ENCODE measurements around the gene PGAP2. TPM values are rescaled to one million over a fixed set of nuclear protein-coding genes. Genes with fewer than 3 reads are reported as not detected.

PGAP2 gene
- polyA plus RNA-seq, 1 donor (not counting 4 experiments of a cell fraction or from before 2014, with no cell fraction given) = 37.3 TPM

DNA sequence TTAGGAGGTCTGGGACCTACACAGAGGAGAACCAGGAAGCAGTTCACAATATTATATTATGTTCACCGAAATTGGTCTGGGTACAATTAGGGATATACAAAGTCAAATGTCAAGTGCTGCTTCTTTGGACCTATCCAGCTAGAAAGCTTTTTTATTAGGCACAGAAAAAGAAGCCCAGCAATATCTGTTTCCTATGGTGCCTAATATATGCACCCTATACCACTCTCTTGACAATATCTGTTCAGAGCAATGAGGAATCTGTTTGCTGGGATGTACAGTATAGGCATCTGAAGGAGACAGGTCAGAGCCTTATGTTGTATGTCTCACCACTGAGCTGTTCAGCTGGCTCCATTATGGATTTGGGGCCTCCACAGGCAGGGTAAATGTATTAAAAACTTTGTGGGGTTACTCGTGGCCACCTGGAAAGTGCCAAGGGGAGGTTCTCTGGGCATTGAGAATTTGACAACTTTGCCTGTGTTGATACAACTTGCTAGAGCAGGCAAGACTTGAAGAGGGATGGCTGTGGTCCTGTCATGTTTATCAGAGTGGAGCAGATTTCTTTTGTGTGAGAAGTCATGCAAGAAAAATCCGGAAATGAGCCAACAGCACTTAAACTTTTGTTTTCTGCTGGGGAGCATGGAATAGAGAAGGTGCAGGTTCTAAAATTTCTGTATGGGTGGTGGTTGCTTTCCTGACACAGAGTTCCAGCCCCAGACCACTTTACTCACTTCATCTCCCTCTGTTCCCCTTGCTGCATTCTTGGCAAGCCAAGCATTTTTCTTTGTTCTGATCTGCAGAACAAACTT lies 57.2 kb downstream of the PGAP2 start:
- Histone ChIP-seq H4K20me1 (ENCODE audit: control insufficient read depth, extremely low read depth, insufficient read depth, low read length) (no peaks in the 10 kb centered on the region), H3K27ac (ENCODE audit: control insufficient read depth, insufficient read depth, low read length) (peak overlapping the region; percentile 16), H3K9me3 (ENCODE audit: control insufficient read depth, low read depth, low read length) (no peaks in the 10 kb centered on the region), H3K4me2 (ENCODE audit: control insufficient read depth, extremely low read depth, insufficient read depth, low read depth, low read length) (peak overlapping the region; percentile 62), H3K9me1 (ENCODE audit: control insufficient read depth, extremely low read depth, insufficient read depth, low read length) (no peaks in the 10 kb centered on the region), H3K27me3 (ENCODE audit: control insufficient read depth, extremely low read depth, insufficient read depth, low read length) (no peaks in the 10 kb centered on the region), H3K79me2 (ENCODE audit: control insufficient read depth, insufficient read depth, low read length) (peaks cover 82% of the 10 kb centered on the region), H3K4me3 (ENCODE audit: control insufficient read depth in 2 of 3, extremely low read depth in 1 of 3, insufficient read depth in 2 of 3, low read depth in 1 of 3, low read length in 3 of 3) (peak overlapping the region in 2 of 3 experiments; percentile 0 to 11), H2AFZ (ENCODE audit: control insufficient read depth, low read length) (no peak overlapping the region), H3K4me1 (ENCODE audit: control insufficient read depth, extremely low read depth, insufficient read depth, low read length) (peaks cover 34% of the 10 kb centered on the region), H3K36me3 (ENCODE audit: control insufficient read depth in 2 of 2, extremely low read depth in 1 of 2, insufficient read depth in 2 of 2, low read length in 2 of 2) (peaks cover 0 to 1% of the 10 kb centered on the region in 2 experiments), H3K9ac (ENCODE audit: control insufficient read depth, extremely low read depth, insufficient read depth, low read length) (no peak overlapping the region)
- dilution Hi-C loops (cut with MboI; ENCODE audit: extremely low pct_ligation_motif_present, low sequenced_read_pairs) = loop anchor here (25.0 kb wide), 1 partner anchor 197 kb away; no protein-coding TSS in a partner anchor
- DNase-seq (ENCODE audit: low read depth, low spot score) (peak; percentile 28), FAIRE-seq (peak; percentile 79)
- TF ChIP-seq, protein P1, sequence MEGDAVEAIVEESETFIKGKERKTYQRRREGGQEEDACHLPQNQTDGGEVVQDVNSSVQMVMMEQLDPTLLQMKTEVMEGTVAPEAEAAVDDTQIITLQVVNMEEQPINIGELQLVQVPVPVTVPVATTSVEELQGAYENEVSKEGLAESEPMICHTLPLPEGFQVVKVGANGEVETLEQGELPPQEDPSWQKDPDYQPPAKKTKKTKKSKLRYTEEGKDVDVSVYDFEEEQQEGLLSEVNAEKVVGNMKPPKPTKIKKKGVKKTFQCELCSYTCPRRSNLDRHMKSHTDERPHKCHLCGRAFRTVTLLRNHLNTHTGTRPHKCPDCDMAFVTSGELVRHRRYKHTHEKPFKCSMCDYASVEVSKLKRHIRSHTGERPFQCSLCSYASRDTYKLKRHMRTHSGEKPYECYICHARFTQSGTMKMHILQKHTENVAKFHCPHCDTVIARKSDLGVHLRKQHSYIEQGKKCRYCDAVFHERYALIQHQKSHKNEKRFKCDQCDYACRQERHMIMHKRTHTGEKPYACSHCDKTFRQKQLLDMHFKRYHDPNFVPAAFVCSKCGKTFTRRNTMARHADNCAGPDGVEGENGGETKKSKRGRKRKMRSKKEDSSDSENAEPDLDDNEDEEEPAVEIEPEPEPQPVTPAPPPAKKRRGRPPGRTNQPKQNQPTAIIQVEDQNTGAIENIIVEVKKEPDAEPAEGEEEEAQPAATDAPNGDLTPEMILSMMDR (optimal IDR thresholded peaks at IDR 0.05 in 1 of 3, IDR thresholded peaks at IDR 0.05 in 1 of 3, conservative IDR thresholded peaks at IDR 0.05 in 1 of 3; ENCODE audit: extremely low read depth in 1 of 3, insufficient read depth in 2 of 3, low read length in 3 of 3) = no peak
- TF ChIP-seq EZH2 (IDR thresholded peaks at IDR 0.05; ENCODE audit: low read length) = no peak

DNA sequence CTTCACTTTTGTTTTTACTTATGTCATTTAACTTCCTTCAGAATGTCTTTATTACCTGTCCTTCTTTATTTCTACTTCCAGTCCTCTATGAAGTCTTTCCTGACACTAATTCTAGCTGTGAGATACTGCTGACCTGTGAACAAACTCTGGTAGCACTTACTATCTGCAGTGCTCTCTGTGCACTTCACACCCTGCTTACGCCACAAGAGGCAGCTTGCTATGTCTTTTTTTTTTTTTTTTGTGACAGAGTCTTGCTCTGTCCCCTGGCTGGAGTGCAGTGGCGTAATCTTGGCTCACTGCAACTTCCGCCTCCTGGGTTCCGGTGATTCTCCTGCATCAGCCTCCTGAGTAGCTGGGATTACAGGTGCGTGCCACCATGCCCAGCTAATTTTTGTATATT lies 57.8 kb downstream of the PGAP2 start:
- DNase-seq (ENCODE audit: low read depth, low spot score) = no peak

More for the DNA sequence above, 57.8 kb downstream of the PGAP2 start:
- no peak for FAIRE-seq
- Histone ChIP-seq H4K20me1 (ENCODE audit: control insufficient read depth, extremely low read depth, insufficient read depth, low read length) (no peaks in the 10 kb centered on the region), H2AFZ (ENCODE audit: control insufficient read depth, low read length) (no peak overlapping the region), H3K36me3 (ENCODE audit: control insufficient read depth in 2 of 2, extremely low read depth in 1 of 2, insufficient read depth in 2 of 2, low read length in 2 of 2) (peaks cover 1 to 2% of the 10 kb centered on the region in 2 experiments), H3K27ac (ENCODE audit: control insufficient read depth, insufficient read depth, low read length) (peak overlapping the region; percentile 16), H3K79me2 (ENCODE audit: control insufficient read depth, insufficient read depth, low read length) (peaks cover 80% of the 10 kb centered on the region), H3K27me3 (ENCODE audit: control insufficient read depth, extremely low read depth, insufficient read depth, low read length) (no peaks in the 10 kb centered on the region), H3K4me2 (ENCODE audit: control insufficient read depth, extremely low read depth, insufficient read depth, low read depth, low read length) (peak overlapping the region; percentile 62), H3K4me3 (ENCODE audit: control insufficient read depth in 2 of 3, extremely low read depth in 1 of 3, insufficient read depth in 2 of 3, low read depth in 1 of 3, low read length in 3 of 3) (peak overlapping the region in 2 of 3 experiments; percentile 0 to 11), H3K9me3 (ENCODE audit: control insufficient read depth, low read depth, low read length) (no peaks in the 10 kb centered on the region), H3K9ac (ENCODE audit: control insufficient read depth, extremely low read depth, insufficient read depth, low read length) (no peak overlapping the region), H3K9me1 (ENCODE audit: control insufficient read depth, extremely low read depth, insufficient read depth, low read length) (no peaks in the 10 kb centered on the region), H3K4me1 (ENCODE audit: control insufficient read depth, extremely low read depth, insufficient read depth, low read length) (peaks cover 34% of the 10 kb centered on the region)
- no peak for TF ChIP-seq EZH2 (IDR thresholded peaks at IDR 0.05; ENCODE audit: low read length)
- TF ChIP-seq, protein P1 (optimal IDR thresholded peaks at IDR 0.05 in 1 of 3, IDR thresholded peaks at IDR 0.05 in 1 of 3, conservative IDR thresholded peaks at IDR 0.05 in 1 of 3; ENCODE audit: extremely low read depth in 1 of 3, insufficient read depth in 2 of 3, low read length in 3 of 3) = no peak
- dilution Hi-C loops (cut with MboI; ENCODE audit: extremely low pct_ligation_motif_present, low sequenced_read_pairs) = loop anchor here (25.0 kb wide), 1 partner anchor 196 kb away; no protein-coding TSS in a partner anchor
